ENCODE measurements around the gene ZNF555.

DNA sequence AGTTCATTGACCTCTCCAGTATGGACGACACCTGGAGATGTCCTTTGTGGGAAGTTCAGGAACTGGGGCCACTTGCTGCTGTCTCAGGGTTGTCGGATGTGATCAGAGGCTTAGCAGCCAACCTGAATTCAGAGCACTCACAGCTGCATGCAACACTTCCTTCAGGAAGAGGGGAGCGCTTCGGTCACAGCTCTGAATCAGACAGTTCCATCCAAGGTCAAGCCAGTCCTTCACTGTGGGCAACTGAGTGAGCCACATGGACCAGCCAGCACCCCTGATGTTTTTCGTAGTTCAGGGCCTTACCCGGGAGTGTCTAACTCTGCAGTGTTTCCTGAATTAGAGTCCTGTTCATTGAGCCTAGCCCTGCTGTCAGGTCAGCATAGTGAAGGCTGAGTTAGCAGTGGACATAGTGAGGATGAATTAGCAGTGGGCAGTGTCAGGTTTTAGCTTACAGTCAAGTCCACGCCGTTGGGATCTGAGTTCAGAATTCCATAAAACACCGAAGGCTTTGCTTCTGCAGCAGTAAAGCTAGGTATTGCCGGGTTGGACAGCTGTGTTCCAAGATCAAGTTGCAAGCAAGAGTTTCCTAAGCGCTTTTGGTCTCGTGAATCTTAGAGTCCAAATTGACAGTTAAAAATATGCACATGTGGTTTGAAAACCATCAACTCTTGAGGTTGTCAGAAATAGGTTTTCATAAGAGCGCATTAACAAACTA is 5.1 kb downstream of the ZNF555 start:
- TF ChIP-seq, protein P1, sequence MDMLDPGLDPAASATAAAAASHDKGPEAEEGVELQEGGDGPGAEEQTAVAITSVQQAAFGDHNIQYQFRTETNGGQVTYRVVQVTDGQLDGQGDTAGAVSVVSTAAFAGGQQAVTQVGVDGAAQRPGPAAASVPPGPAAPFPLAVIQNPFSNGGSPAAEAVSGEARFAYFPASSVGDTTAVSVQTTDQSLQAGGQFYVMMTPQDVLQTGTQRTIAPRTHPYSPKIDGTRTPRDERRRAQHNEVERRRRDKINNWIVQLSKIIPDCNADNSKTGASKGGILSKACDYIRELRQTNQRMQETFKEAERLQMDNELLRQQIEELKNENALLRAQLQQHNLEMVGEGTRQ (IDR thresholded peaks at IDR 0.05; ENCODE audit: low read depth, low read length), result no peak
- TF ChIP-seq, protein P1 (CRISPR knock-in tag; IDR thresholded peaks at IDR 0.05; ENCODE audit: borderline replicate concordance), result no peak
- TF ChIP-seq RFX5 (IDR thresholded peaks at IDR 0.05; ENCODE audit: low read depth, low read length) (no peak), SP2 (CRISPR knock-in tag; IDR thresholded peaks at IDR 0.05) (no peak), EZH2 (conservative IDR thresholded peaks at IDR 0.05; ENCODE audit: low read depth, low read length) (no peak), ZNF263 (CRISPR knock-in tag; IDR thresholded peaks at IDR 0.05) (no peak), ETV6 (CRISPR knock-in tag; conservative IDR thresholded peaks at IDR 0.05) (no peak), KLF16 (CRISPR knock-in tag; IDR thresholded peaks at IDR 0.05) (no peak), ZNF776 (CRISPR knock-in tag; IDR thresholded peaks at IDR 0.05) (no peak)
- TF ChIP-seq, protein P2, sequence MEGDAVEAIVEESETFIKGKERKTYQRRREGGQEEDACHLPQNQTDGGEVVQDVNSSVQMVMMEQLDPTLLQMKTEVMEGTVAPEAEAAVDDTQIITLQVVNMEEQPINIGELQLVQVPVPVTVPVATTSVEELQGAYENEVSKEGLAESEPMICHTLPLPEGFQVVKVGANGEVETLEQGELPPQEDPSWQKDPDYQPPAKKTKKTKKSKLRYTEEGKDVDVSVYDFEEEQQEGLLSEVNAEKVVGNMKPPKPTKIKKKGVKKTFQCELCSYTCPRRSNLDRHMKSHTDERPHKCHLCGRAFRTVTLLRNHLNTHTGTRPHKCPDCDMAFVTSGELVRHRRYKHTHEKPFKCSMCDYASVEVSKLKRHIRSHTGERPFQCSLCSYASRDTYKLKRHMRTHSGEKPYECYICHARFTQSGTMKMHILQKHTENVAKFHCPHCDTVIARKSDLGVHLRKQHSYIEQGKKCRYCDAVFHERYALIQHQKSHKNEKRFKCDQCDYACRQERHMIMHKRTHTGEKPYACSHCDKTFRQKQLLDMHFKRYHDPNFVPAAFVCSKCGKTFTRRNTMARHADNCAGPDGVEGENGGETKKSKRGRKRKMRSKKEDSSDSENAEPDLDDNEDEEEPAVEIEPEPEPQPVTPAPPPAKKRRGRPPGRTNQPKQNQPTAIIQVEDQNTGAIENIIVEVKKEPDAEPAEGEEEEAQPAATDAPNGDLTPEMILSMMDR (CRISPR knock-in tag; IDR thresholded peaks at IDR 0.05), result no peak
- TF ChIP-seq, protein P3, sequence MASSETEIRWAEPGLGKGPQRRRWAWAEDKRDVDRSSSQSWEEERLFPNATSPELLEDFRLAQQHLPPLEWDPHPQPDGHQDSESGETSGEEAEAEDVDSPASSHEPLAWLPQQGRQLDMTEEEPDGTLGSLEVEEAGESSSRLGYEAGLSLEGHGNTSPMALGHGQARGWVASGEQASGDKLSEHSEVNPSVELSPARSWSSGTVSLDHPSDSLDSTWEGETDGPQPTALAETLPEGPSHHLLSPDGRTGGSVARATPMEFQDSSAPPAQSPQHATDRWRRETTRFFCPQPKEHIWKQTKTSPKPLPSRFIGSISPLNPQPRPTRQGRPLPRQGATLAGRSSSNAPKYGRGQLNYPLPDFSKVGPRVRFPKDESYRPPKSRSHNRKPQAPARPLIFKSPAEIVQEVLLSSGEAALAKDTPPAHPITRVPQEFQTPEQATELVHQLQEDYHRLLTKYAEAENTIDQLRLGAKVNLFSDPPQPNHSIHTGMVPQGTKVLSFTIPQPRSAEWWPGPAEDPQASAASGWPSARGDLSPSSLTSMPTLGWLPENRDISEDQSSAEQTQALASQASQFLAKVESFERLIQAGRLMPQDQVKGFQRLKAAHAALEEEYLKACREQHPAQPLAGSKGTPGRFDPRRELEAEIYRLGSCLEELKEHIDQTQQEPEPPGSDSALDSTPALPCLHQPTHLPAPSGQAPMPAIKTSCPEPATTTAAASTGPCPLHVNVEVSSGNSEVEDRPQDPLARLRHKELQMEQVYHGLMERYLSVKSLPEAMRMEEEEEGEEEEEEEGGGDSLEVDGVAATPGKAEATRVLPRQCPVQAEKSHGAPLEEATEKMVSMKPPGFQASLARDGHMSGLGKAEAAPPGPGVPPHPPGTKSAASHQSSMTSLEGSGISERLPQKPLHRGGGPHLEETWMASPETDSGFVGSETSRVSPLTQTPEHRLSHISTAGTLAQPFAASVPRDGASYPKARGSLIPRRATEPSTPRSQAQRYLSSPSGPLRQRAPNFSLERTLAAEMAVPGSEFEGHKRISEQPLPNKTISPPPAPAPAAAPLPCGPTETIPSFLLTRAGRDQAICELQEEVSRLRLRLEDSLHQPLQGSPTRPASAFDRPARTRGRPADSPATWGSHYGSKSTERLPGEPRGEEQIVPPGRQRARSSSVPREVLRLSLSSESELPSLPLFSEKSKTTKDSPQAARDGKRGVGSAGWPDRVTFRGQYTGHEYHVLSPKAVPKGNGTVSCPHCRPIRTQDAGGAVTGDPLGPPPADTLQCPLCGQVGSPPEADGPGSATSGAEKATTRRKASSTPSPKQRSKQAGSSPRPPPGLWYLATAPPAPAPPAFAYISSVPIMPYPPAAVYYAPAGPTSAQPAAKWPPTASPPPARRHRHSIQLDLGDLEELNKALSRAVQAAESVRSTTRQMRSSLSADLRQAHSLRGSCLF (CRISPR knock-in tag; IDR thresholded peaks at IDR 0.05; ENCODE audit: borderline replicate concordance), result no peak
- TF ChIP-seq, protein P4, sequence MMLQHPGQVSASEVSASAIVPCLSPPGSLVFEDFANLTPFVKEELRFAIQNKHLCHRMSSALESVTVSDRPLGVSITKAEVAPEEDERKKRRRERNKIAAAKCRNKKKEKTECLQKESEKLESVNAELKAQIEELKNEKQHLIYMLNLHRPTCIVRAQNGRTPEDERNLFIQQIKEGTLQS (CRISPR knock-in tag; IDR thresholded peaks at IDR 0.05), result no peak
